H4 (cell line): ENCODE measurements around the gene UPK3A. TPM values are rescaled to one million over a fixed set of nuclear protein-coding genes. Genes with fewer than 3 reads are reported as not detected.
"Not testable (repeated sequence)": the region's sequence is repeated elsewhere in the genome, so short reads cannot be mapped to it uniquely, and the experiment has no call there.

Experiments used
- DNase-seq: peaks from one replicate; pipeline ENCODE4 v3.0.0-alpha.2; 2015; ENCODE audit warnings: low spot score
- total RNA-seq: library from RNA; depleted of rRNA; stranded (reverse); fragments of >200 nt; shearing (Covaris generic); gene quantifications from 2 replicates; pipeline ENCODE4 v1.2.3, GENCODE V29; 2014

UPK3A gene
- total RNA-seq, 1 experiment from 2014 or later = not detected

DNA sequence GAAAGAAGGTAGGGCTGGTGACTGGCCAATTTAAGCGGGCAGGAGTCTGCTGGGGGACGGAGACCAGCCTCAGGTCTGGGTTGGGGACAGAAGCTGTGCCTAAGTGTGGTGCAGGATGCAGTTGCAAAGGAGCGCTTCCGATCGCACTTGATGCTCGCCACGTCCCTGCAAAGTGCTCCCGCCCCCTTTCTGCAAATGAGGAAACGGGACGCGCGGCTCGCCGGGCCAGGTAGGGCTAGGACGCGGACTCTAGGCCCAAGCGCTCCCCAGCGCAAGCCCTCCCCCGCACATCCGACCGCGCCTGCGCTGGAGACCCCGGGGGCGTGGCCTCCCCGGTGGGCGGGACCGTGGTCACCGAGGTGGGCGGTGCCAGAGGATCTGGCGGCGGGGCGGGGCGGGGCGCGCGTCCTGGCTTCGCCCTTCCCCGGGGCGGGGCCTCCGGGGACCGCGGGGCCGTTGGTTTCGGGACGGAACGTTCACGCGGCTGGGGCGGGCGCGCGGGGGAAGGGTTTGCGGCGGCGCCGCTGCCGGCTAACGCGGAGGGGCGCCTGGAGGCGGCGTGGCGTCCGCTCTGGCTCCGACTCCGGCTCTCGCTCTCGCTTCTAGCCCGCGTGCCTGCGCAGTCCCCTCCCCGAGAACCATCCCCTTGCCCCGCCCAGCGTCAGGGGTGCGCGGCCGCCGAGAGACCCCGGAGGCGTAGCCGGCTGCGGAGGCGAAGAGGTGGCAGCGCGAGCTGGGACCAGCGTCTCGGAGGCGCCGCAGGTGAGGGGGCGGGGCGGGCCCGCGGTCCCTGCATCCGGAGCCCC lies 24.9 kb downstream of the UPK3A start, which contains the start of gene FAM118A:
TSS of gene FAM118A (plus strand) at position 513 of the 806 bp plus-strand sequence. CDS start 12,446 bp downstream, outside the sequence.
- DNase-seq = peak; percentile 82

DNA sequence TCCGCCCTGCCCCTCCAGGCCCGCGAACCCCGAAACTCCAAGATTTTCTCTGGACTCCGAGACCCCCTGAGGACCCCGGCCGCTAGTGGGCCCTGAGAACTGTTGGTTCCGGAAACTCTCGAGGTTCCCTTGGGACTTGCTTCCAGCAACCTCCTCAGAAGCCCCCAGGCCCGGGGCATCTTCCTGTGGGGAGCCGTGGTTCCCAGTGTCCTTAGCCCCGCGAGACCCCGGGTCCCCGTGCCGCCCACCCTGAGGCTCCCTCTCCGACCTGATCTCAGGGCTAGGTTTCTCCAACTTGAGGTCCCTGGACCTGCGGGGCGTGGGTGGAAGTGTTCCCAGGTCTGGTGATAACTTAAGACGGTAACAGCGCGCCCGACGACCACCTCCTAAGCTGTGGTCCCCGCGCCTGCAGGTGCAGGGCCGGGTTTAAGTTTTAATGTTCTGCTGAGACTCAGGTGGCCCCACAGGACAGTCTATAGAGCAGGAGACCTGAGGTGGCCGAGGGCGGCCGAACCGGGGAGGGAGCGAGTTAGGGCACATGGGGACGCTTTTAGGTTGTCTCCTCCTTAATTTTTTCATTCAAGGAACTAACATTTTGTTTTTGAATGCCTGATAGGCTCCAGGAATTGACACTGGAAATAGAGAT lies 25.7 kb downstream of the UPK3A start:
- DNase-seq = no peak

DNA sequence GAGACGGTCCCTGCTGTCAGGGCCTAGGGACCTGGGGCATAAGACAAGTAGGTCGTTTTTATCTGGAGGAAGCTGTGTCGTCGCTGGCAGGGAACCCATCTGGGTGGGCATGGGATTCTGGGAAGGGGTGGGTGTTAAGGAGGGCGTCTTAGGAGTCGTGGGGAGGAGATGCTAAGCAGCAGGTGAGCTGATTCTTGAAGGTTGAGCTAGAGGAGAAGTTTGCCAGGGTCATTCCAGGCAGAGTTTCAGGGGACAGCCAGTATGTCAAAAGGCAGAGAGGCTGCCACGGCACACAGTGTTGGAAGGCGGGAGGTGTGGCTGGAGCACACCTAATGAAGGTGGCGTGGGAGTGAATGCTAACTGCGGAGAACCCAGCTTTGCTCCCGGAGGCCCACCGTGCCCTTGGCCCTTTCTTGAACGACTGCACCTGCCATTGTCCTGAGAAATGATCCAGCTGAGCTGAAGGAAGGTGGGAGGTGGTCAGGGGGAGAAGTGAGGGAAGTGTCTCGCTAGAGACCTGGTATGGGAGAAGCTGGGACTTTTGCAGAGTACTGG lies 26.3 kb downstream of the UPK3A start:
- no peak for DNase-seq

DNA sequence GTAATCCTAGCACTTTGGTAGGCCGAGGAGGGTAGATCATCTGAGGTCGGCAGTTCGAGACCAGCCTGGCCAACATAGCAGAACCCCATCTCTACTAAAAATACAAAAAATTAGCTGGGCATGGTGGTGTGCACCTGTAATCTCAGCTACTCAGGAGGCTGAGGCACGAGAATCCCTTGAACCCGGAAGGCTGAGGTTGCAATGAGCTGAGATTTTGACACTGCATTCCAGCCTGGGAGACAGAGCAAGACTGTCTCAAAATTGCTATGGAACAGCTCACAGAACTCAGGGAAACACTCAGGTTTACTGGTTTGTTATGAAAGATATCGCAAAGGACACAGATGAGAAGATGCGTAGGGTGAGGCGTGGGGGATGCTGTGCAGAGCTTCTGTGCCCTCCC lies 27.7 kb downstream of the UPK3A start:
- DNase-seq = no peak

DNA sequence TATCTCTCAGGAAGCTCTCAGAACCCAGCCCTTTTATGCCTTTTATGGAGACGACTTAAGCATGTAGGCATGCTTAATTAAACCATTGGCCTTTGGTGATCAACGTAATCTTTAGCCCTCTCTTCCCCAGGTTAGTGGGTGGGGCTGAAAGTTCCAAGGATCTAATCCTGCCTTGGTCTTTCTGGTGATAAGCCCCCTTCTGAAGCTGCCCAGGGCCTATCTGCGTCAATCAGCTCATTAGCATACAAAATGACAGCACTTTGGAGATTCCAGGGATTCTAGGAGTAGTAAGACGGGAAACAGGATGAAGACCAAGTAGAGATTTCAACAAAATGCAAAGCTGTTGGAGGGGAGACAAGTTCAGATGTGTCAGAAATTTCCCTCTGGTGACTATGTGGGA lies 28.1 kb downstream of the UPK3A start:
- no peak for DNase-seq

DNA sequence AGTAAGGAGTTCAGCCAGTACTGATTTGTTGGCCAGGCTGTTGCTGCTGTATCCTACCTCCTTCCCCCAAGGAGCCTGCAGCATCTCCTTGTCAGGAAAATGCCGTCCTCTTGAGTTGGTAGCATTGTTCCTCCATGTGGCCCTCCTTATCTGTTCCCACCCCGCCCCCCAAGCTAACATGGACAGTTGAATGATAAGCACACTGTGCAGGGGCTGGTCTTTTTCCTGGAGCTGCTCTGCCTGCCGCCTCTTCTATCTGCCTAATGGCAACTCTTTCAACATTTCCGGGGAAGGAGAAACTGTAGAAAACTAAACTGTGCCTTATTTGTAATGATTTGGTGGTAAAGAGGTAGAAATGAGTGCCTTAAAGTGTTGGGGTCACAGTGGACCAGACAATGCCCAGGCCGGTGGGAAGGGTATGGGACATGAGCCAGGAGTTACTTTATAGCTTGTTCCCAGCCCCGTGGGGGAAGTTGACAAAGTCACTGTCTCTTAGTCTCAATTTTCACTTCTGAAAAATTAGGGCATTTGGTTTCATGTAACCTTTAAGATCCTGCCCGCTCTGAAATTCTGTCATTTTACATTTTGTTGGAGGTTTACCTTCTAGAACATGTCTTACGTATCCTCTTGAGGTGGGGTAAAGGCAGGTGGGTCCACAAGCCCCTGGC lies 29.4 kb downstream of the UPK3A start:
- no peak for DNase-seq

DNA sequence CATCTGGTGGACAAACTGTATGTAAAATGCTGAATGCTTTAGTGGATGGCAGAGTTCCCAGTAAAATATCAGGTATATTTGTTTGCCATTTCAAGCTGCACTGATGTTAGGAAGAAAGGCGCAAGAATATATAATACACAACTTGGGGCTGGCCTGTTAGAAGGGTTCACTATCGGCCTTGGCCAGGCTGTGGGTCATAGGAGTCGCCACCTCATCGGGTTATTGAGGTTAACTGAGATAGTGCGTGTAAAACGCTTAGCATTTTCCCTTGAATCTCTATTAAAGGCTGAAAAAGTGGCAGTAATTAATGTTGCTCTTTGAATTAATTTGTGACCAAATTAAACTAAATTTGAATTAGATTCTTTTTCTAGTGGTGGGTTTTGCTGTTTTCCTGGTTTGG lies 30.0 kb downstream of the UPK3A start:
- DNase-seq = no peak

DNA sequence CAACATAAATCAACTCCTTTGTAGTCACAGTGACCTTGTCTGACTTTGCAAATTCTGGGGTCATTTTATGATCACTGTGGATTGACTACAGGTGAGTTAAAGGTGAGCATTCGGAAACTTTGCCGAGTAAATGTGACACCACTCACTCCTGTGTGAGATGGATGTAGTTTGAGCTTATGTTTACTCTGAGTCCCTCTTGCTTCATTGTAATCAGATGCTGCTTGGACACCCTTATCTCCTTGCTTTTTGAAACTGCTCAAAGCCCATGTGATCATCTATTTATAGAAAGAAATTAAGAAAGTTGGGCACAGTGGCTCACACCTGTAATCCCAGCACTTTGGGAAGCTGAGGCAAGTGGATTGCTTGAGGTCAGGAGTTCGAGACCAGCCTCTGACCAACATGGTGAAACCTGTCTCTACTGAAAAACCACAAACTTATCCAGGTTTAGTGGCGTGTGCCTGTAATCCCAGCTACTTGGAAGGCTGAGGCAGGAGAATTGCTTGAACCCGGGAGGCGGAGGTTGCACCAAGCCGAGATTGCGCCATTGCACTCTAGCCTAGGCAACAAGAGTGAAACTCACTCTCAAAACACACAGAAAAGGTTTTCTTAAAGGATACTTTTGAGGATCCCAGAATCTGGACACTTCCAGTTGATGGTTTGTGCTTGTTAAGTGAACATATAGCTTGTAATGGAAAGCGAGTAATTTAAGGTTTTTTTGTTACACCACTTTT lies 32.2 kb downstream of the UPK3A start:
- DNase-seq = no peak

DNA sequence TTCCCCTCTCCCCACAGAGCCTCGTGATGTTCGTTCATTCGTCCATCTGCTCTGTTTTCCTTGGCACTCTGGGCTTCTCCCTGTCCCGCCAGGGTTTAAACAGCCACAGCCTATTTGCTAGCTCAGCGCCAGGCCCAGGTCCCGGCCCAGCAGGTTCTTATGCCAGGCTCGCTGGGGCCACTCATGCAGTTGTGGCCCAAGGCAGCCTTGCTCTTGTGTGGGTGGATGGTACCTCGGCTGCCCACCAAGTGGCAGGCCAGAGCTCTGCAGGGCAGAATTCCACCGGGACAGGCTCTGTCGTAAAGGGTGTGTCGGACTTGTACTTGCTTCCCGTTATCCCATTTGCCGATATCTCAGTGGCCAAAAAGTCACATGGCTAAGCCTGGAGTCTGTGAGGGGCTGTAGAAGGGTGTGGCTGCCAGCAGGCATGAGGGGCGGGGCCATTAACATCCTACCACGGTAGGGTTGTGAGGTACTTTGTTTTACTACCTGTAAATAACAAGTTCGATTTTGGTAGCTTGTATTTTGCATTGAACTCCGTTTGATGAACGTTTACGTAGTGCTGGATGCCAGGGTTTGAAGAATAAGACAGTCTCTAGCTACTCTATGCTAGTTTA lies 32.9 kb downstream of the UPK3A start:
- DNase-seq = peak; percentile 76

DNA sequence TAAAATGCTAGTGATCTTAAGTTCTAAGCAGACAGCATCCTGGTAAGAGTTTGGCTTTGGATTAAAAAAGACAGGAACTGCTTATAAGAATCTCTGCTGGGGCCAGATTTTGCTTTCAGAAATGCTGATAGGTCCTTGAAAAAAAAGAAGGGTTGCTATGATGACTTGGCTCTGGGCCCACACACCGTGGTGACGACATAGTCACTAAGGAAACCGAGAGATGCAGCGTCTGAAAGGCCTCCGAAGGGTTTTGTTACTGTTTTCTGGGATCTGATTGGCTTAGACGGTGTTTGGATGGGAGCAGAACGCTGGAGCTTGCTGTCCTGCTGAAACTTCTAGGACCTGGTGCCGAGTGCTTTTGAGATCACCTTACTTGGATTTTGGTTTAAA lies 33.4 kb downstream of the UPK3A start:
- peak; percentile 88 for DNase-seq

DNA sequence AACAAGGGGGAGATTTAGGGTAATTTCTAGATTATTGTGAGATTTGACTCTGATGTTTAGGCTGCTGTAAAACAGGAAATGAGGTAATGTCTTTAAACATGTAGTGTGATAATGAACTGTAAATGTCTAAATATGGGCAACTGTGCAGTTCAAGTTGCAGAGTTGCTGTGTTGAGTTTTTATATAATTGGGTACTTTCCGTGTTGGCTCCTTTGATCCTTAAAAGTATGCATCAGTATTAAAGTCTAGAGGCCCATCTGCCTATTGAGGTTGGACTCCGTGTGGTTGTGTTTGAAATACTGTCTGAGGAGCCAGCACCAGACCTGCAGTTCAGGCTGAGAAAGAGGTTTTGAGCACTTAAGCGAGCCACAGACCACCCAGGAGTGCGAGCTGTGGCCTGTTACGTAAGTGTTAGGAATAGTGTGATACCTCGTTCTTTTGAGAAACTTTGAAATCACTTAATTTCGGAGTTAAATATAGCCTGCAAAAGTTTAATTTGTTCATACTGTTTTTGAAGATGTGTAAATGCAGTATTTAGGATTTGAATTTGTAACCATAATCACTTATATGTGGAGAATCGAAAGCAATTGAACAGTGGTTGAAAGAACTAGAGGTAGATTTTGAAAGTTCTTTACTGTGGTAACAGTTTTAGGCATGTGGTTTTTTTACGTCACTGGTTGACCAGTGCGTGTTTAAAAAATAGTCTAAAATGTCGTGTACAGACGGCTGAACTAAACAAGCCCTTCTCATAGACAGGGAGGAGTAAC lies 34.0 kb downstream of the UPK3A start:
- DNase-seq = peak; percentile 75

DNA sequence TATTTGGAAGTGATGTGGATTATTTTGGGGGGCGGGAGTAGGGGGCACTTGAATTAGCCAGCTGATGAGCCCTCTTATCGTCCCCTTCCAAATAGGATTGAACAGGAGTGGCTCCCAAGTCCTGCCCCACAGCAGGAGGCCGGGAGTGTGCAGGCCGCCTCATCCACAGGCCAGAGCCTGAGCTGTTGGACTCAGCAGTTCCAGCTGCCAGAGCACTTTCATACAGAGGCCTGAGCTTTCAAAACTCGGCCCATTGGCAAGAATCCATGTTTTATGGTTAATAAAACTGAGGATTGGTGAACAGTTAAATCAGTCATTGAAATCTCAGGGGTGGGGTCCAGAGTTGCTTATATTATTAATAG lies 34.6 kb downstream of the UPK3A start:
- no peak for DNase-seq

DNA sequence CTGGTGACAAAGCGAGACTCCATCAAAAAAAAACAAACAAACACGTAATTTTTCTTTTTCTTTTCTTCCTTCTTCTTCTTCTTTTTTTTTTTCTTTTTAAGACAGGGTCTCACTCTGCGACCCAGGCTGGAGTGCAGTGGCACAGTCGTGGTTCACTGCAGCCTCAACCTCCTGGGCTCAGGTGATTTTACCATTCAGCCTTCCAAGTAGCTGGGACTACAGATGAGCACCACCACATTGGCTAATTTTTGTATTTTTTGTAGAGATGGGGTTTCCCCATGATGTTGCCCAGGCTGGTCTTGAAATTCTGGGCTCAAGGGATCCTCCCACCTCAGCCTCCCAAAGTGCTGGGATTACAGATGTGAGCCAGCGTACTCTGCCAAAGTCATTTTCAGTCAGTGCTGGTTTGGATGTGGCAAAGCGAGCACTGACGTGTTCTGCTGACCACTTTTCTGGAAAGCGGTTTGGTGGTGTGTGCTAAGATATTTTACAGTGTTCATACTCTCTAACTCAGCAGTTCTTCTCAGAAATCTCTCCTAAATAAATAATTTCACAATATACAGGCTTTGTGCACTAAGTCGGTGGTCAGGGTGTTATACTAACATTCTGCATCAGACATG lies 35.7 kb downstream of the UPK3A start:
- DNase-seq = no peak

DNA sequence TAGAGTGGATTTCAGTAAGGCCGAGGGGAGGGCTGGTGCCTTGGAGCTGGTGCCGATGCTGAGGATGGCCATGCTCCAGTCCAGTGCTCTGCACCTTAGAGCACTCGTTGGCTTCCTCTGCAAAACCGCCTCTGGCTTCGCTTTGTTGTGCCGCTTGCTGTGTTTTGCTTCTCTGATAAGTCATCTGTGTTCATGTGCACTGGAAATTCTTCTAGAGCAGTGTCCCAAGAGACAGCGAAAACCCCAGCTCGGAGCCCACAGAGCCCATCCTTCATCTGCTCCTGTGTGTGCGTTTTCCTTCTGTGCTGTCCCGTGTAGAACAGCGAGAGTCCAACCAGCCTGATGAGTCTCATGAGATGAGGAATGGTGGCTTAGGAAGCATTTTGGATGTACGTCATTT lies 37.1 kb downstream of the UPK3A start:
- no peak for DNase-seq

DNA sequence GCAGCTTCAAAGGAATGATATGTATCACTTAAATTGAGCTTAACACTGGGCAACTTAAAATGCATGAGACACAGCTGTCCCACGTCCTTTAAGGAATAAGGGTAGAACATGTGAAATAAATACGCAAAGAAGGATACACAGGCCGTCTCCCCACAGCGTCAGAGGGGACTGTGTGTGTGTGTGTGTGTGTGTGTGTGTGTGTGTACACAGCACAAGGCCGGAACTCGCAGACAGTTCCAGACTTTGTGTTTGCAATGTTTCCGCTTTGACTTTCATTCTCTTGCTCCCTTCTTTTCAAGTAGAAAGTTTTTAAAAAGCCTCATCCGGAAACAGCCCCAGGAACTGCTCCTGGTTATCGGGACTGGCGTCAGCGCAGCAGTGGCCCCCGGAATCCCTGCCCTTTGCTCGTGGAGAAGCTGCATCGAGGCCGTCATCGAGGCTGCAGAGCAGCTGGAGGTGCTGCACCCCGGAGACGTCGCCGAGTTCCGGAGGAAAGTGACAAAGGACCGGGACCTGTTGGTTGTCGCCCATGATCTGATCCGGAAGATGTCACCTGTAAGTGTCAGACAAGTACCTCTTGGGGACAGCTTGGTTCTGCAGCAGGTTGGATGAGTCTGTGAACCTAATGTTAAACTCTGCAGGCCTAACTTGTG lies 38.2 kb downstream of the UPK3A start:
- no peak for DNase-seq

DNA sequence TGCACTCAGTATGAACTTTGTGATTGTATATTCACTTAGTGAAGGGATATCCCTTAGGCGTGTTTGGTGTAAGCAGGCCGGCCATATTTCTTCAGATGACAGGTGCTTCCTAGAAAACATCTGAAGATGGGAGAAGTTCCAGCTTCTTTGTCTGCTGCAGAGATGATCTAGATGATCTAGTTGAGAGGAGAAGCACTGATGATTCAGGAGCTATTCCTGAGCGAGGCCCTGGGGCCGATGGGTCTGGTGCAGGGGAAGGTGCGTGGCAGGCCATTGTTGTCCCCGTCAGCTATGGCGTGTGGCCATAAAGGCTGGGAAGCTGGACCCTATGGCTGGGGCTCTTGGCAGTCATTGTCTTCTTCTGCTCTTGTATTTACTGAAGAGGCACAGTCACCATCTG lies 38.9 kb downstream of the UPK3A start:
- no peak for DNase-seq

DNA sequence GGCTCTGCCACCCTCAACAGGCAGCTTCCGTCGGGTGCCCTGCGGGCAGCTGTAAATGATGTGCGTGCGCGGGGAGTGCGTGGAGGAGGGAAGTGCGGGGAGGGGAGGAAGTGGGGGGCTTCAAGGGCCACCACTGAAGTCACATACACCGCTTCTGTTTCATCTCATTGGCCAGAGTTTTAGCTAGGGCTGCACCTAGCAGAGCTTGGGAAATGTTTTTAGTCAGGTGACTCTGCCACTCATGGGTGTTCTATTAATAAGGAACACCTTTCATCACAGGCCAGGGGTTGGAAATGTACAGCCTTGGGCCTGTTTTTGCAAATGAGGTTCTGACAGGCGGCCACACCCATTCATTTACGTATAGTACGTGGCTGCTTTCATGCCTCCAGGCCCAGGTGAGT lies 39.6 kb downstream of the UPK3A start:
- DNase-seq = no peak

DNA sequence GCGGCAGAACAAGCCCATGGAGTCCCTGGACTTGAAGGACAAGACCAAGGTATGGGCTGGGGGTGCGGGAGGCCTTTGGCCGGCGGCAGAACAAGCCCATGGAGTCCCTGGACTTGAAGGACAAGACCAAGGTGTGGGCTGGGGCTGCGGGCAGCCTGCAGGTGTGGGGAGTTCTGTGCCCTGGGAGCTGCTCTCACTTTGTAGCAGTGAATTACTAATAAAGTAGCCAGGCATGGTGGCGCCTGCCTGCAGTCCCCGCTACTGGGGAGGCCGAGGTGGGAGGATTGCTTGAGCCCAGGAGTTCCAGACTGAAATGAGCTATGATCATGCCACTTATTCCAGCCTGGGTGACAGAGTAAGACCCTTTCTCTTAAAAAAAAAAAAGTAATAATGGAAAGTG lies 43.5 kb downstream of the UPK3A start:
- DNase-seq = not testable (repeated sequence)

DNA sequence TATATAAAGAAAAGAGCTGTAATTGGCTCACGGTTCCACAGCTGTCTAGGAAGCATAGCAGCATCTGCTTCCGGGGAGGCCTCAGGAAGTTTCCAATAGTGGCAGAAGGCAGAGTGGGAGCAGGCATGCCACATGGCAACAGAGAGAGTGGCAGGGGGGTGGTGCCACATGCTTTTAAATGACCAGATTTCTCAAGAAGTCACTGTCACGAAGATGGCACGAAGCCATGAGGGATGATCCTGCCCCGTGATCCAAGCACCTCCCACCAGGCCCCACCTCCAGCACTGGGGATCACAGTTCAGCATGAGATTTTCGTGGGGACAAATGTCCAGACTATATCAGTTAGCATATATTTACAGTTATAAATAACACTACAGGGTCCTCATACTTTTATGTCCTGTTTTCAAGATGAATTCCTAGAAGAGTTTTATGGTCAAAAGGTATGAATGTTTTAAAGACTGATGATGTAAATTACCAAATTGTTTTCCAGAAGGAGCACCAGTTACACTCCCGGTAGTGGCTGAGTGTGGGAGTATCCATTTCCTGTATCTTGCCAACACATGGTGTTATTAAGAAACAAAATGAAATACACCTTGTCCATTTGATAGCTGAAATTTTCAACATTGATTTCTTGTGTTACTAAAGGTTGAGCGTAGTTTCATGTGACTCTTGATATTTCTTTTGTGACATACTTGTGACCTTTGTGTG lies 44.2 kb downstream of the UPK3A start:
- no peak for DNase-seq
